PFSK-1 (cell line): ENCODE measurements around the gene ALB.

Experiments used
- FOXP2 ChIP-seq: optimal IDR thresholded peaks from 2 replicates; pipeline ENCODE3; 2011; ENCODE audit warnings: borderline replicate concordance, control low read depth, inconsistent platforms; ENCODE audit not compliant: insufficient read depth; ENCODE audit errors: extremely low read length, extremely low read depth
- POLR2AphosphoS5 ChIP-seq: IDR thresholded peaks from 2 replicates; pipeline ENCODE4 v1.6.1; 2012; ENCODE audit warnings: low read depth, mild to moderate bottlenecking, control low read depth, low read length, moderate library complexity
- SIN3A ChIP-seq: IDR thresholded peaks from 2 replicates; pipeline ENCODE4 v1.6.1; 2012; ENCODE audit warnings: mild to moderate bottlenecking, low read length, moderate library complexity, borderline replicate concordance; ENCODE audit not compliant: insufficient read depth
- TAF1 ChIP-seq: IDR thresholded peaks from 2 replicates; pipeline ENCODE4 v1.6.1; 2012; ENCODE audit warnings: low read length, control low read depth, borderline replicate concordance; ENCODE audit not compliant: insufficient read depth
- TF ChIP-seq, protein P1 (sequence below), 2 experiments: IDR thresholded peaks; 2 replicates each; pipeline versions ENCODE4 v1.6.1 to v1.8.0; 2011 to 2012; ENCODE audit warnings: low read depth in 2 of 2, low read length in 2 of 2, control low read depth in 1 of 2, inconsistent platforms in 1 of 2, mild to moderate bottlenecking in 1 of 2, moderate library complexity in 1 of 2; ENCODE audit not compliant: insufficient read depth in 1 of 2

ALB gene

DNA sequence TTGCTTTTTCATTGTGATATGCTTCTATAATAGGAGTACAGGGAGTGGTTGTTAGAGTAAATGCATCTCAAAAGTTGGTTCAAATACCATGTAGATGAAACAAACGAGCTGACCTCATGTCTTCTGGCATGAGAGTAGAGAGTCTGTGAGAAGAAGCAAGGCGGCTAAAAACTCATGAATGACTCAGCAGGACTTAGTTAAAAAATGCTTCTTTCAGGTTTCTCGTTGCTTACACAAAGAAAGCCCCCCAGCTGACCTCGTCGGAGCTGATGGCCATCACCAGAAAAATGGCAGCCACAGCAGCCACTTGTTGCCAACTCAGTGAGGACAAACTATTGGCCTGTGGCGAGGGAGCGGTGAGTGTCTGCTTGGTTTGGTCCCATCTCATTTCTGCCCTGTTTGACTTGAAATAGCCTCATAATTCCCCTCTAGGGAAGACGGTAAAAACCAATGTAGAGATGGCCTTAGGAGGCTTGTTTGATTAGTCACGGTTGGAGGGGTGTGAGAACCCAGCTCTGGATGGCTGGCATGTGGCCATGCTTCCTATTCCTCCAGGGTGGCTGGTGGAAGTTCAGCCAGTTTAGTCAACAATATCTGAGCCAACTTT, 46.4 kb downstream of the ALB start:
- TF ChIP-seq FOXP2 (no peak), SIN3A (no peak), TAF1 (no peak), POLR2AphosphoS5 (no peak)
- TF ChIP-seq, protein P1, sequence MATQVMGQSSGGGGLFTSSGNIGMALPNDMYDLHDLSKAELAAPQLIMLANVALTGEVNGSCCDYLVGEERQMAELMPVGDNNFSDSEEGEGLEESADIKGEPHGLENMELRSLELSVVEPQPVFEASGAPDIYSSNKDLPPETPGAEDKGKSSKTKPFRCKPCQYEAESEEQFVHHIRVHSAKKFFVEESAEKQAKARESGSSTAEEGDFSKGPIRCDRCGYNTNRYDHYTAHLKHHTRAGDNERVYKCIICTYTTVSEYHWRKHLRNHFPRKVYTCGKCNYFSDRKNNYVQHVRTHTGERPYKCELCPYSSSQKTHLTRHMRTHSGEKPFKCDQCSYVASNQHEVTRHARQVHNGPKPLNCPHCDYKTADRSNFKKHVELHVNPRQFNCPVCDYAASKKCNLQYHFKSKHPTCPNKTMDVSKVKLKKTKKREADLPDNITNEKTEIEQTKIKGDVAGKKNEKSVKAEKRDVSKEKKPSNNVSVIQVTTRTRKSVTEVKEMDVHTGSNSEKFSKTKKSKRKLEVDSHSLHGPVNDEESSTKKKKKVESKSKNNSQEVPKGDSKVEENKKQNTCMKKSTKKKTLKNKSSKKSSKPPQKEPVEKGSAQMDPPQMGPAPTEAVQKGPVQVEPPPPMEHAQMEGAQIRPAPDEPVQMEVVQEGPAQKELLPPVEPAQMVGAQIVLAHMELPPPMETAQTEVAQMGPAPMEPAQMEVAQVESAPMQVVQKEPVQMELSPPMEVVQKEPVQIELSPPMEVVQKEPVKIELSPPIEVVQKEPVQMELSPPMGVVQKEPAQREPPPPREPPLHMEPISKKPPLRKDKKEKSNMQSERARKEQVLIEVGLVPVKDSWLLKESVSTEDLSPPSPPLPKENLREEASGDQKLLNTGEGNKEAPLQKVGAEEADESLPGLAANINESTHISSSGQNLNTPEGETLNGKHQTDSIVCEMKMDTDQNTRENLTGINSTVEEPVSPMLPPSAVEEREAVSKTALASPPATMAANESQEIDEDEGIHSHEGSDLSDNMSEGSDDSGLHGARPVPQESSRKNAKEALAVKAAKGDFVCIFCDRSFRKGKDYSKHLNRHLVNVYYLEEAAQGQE (IDR thresholded peaks at IDR 0.05; ENCODE audit: insufficient read depth in 1 of 2, low read depth in 2 of 2, low read length in 2 of 2): no peak

DNA sequence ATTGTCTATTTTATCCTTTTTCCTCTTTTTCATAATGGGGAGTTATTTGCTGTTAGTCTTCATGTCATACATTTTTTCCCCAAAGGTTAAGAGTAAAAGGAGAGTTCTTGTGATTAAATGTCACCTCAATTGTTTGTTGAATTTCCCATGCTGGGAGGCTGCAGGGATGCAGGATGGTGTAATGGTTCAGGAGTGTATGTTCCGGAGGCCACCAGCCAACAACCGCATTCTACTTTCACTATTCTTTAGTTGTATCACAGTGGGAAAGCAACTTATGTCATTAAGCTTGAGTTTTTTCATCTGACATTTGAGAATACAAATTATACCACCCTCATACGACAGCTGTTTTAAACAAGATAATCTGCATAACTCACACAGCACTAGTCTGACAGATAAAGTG, 47.3 kb downstream of the ALB start:
- no peak for TF ChIP-seq SIN3A
- TF ChIP-seq, protein P1 (IDR thresholded peaks at IDR 0.05; ENCODE audit: insufficient read depth in 1 of 2, low read depth in 2 of 2, low read length in 2 of 2): no peak
- TF ChIP-seq POLR2AphosphoS5: no peak
- TF ChIP-seq TAF1: no peak
- TF ChIP-seq FOXP2: no peak

DNA sequence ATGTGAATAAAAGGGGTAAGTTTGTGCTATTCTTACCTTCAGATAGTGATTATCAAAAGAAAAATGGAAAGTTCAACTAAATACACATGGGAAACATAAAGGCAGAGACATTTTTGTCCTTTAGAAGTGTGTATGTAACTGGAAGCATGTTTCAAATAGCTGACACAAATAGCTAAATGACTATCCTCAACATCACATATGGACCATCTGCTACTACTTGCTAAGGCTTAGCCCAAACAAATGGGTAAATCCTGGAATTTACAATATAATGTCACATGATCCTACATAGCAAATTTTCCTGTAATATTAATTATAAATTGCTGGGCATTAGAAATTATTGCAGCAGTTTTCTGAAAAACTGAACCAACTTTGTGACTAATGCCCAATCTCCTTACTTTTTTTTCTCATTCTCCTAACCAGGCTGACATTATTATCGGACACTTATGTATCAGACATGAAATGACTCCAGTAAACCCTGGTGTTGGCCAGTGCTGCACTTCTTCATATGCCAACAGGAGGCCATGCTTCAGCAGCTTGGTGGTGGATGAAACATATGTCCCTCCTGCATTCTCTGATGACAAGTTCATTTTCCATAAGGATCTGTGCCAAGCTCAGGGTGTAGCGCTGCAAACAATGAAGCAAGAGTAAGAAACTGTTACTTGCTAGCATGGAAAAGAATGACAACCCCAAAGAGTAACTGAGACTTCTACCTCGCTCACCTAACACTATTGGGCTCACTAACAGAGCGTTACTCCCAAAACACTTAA, 48.1 kb downstream of the ALB start:
- TF ChIP-seq, protein P1 (IDR thresholded peaks at IDR 0.05; ENCODE audit: insufficient read depth in 1 of 2, low read depth in 2 of 2, low read length in 2 of 2): no peak
- no peak for TF ChIP-seq POLR2AphosphoS5
- no peak for TF ChIP-seq FOXP2
- no peak for TF ChIP-seq TAF1
- no peak for TF ChIP-seq SIN3A

DNA sequence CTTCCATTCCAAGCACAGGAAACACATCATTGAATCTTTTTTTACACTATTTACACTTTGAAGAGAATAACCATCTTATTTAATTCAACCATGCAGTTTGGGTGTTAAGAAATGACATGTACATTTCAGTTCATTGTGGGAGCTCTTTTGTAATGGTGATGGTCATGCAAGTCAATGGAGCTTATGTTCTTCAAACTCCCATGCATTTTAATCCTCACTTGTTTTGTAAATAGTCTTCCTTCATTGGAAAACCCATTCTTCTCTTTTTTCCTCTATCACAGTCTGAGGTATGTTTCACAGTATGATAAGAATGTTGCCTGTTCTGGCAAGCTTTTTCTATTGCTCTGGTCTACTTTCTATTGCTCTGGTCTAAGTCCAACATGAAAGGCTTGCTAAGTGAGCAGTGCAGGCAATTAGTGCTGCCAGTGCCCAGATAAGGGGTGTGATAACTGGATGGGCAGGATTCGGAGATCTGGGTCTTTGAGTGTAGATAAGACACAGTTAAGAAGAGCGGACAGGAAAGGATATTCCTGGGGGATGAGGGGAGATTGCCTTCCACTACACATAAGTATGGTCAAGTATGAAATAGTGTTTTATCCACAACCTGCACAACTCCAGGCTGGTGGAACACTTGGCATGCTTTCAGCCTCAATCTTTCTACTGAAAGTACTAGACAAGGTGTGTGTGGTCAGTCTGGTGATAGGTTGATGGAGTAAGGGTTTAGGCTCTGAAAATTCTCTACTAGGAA, 49.0 kb downstream of the ALB start:
- TF ChIP-seq FOXP2 (no peak), SIN3A (no peak), POLR2AphosphoS5 (no peak), TAF1 (no peak)
- TF ChIP-seq, protein P1 (IDR thresholded peaks at IDR 0.05; ENCODE audit: insufficient read depth in 1 of 2, low read depth in 2 of 2, low read length in 2 of 2): no peak
